Activated CD8-positive, alpha-beta memory T cell treated with anti-CD3 and anti-CD28 coated beads, Interleukin-2, amount 50 U/mL, for 24 hours (primary cell): Measurements from ENCODE around the gene AADACL3.
"Not testable (repeated sequence)": the region's sequence is repeated elsewhere in the genome, so short reads cannot be mapped to it uniquely, and the experiment has no call there.

Experiments
- DNase-seq: peaks from one replicate; pipeline ENCODE4 v3.0.0-alpha.2; 2020; ENCODE audit errors: extremely low read depth

Gene AADACL3

GRCh38 chr1:12714710-12715475, 1.0 kb upstream of the AADACL3 start:
- DNase-seq, result no peak

GRCh38 chr1:12717301-12717838, 1.5 kb downstream of the AADACL3 start:
- DNase-seq, result no peak

- no peak for DNase-seq
Measured at GRCh38 chr1:12722626-12723025, 6.7 kb downstream of the AADACL3 start.

GRCh38 chr1:12728391-12728790, 12.5 kb downstream of the AADACL3 start:
- DNase-seq, result no peak

- DNase-seq, result no peak
Measured at GRCh38 chr1:12730156-12730555, 14.2 kb downstream of the AADACL3 start.

GRCh38 chr1:12731084-12731483, 15.2 kb downstream of the AADACL3 start:
- not testable (repeated sequence) for DNase-seq

GRCh38 chr1:12734651-12735050, 18.7 kb downstream of the AADACL3 start:
- no peak for DNase-seq

- DNase-seq, result no peak
Measured at GRCh38 chr1:12738934-12739333, 23.0 kb downstream of the AADACL3 start.

- no peak for DNase-seq
Measured at GRCh38 chr1:12739613-12740012, 23.7 kb downstream of the AADACL3 start.

- no peak for DNase-seq
Measured at GRCh38 chr1:12741946-12742345, 26.0 kb downstream of the AADACL3 start.

GRCh38 chr1:12745126-12745991, 29.4 kb downstream of the AADACL3 start:
- DNase-seq, result no peak

- no peak for DNase-seq
Measured at GRCh38 chr1:12745992-12746323, 30.0 kb downstream of the AADACL3 start, which contains the start of gene CFAP107. TSS of gene CFAP107 (plus strand) at chr1:12746200. CDS start at chr1:12746431, 231 bp downstream.

GRCh38 chr1:12748778-12749355, 33.0 kb downstream of the AADACL3 start:
- no peak for DNase-seq

- DNase-seq, result no peak
Measured at GRCh38 chr1:12754738-12755137, 38.8 kb downstream of the AADACL3 start.

GRCh38 chr1:12756273-12756672, 40.4 kb downstream of the AADACL3 start:
- DNase-seq, result no peak

- DNase-seq, result no peak
Measured at GRCh38 chr1:12756768-12757413, 41.0 kb downstream of the AADACL3 start.

GRCh38 chr1:12757836-12758235, 41.9 kb downstream of the AADACL3 start:
- no peak for DNase-seq

GRCh38 chr1:12760256-12760795, 44.4 kb downstream of the AADACL3 start:
- no peak for DNase-seq

GRCh38 chr1:12761781-12762180, 45.9 kb downstream of the AADACL3 start:
- no peak for DNase-seq

GRCh38 chr1:12762766-12763165, 46.9 kb downstream of the AADACL3 start:
- no peak for DNase-seq

GRCh38 chr1:12763479-12763878, 47.6 kb downstream of the AADACL3 start:
- DNase-seq, result no peak

- no peak for DNase-seq
Measured at GRCh38 chr1:12764016-12764415, 48.1 kb downstream of the AADACL3 start.
